Hematopoietic multipotent progenitor cell treated with erythropoietin and hydrocortisone succinate and interleukin-3 and kit ligand, for 8 days (in vitro differentiated cells): ENCODE results near the gene FADS1.

Source experiments
- DNase-seq: peaks from one replicate; pipeline ENCODE4 v3.0.0-alpha.2; 2015

Gene FADS1

GRCh38 chr11:61793829-61794204 lies 23.0 kb downstream of the FADS1 start:
- DNase-seq: no peak

DNA sequence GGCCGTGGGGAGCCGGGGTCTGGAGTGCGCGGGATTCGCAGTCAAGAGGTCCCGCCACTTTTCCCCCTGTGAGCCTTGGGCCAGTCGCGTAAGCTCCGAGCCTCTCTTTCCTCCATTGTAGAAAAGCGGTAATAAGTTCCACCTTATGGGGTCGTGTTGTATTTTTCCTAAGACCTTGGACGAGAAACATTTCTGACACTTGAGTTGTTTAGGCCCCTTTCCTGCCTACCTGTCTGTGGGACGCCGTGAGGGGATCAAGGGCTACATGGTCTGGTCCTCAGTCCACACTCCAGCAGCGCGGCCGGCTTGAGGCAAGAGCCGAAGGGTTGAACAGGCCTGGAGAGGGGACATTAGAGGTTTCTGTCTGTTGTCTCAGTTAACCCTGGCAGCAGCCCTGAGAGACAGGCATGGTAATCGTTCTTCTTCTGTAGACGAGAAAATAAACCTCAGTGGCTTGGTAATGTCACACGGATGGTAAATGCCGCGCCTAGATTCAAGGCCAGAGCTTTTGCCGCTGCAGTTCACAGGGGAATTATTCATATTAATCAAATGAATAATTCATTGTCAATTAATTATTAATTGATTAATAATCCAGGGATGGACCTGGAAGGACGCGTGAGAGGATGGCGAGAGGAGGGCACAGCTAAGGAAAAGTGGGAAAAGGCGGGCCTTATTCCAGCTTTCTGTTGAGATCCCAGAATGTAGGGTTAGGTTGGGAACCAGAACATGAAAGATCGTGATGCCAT lies 23.5 kb downstream of the FADS1 start:
- no peak for DNase-seq

GRCh38 chr11:61792310-61793082 lies 24.3 kb downstream of the FADS1 start, which contains the start of the genes FEN1 and TMEM258:
Gene FEN1, plus strand, starts transcription at chr11:61792911. Its CDS starts 2,451 bp downstream, at chr11:61795362.
Gene TMEM258, minus strand, starts transcription at chr11:61792599. Its CDS starts 41 bp downstream, at chr11:61792558.
- DNase-seq: peak; percentile 96

DNA sequence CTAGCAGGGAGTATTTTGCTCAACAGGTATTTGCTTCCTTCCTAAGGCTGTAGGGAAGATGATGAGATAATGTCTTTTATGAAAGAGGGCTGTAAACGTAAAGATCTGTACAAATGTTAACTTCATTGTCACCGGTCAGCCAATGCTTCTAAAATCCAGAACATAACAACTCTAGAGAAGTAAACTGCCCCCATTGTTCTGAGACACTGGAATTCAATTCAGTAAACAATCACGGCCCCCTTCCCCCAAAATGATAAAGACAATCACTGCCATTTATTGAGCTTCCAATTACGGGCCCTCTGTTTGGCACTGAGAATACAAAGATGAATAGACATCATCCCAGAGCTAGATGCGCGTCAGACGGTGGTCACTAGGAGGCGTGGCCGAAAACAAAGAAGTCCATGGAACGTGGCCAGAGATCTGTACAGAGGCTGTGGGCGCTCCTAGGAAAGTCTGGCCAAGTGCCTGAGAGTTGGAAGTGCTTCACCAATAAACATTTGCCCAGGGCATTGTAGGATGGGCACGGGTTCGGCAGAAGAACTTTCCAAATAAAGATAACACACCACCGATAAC lies 25.0 kb downstream of the FADS1 start:
- DNase-seq: peak; percentile 79

DNA sequence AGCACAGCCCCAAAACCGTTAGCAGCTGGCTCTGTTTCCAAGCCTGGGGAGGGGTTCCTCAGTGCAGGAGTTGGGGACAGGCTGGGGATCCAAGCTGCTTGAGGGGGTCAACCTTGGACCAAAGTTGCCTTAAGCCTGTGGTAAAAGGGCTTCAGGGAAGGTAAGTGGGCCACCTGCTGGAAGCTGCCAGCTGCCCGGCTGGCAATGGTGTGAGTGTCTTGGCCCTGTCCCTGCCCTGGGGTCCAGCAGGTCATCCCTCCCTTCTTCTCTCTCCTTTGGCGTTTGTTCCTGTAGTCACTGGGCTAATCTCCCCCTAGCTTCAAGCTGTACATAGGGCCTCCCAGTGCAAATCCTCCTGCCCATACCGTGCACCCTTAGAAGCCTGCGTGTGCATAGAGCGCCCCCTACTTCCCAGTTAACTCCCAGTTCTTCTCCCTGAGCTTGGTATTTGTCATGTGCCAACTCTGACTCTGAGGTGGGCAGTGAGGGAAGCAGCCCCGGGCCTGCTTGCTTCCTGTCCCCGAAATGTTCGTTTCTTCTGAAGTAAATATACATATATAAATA lies 28.8 kb downstream of the FADS1 start:
- peak; percentile 71 for DNase-seq

- no peak for DNase-seq
Observed at GRCh38 chr11:61785837-61786402, 30.9 kb downstream of the FADS1 start.

GRCh38 chr11:61784506-61784805 lies 32.3 kb downstream of the FADS1 start:
- no peak for DNase-seq

DNA sequence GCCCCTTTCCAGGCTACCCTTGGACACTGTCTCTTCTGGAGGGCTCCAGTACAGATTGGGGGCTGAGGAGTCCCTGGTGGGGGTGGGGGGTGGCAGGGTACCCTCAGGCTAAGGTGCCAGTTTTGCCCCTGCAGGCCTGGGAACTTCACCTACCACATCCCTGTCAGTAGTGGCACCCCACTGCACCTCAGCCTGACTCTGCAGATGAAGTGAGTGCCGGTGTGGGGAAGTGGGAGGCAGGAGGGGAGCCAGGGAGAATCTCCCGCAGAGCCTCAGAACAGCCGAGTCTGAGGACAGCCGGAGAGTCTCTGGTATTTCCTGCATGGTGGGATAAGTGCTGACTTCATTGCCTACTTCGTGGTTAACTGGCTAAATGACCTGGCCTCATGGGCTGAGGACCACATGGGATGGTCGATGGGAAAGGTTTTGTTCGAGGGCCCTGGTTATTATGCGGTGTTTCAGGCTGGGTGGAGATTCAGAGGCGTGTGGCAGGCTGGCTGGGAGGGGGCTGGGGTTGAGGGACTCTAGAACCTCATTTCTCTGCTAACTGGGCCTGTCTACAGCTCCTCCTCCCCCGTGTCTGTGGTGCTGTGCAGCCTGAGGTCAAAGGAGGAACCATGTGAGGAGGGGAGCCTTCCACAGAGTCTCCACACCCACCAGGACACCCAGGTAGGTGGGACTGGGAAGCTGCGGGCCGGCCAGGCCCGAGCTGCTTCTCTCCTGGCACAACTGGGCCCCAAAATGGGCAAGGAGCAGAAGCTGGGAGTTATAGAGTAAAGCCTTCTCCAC lies 32.9 kb downstream of the FADS1 start:
- no peak for DNase-seq

- no peak for DNase-seq
Observed at GRCh38 chr11:61782841-61783240, 34.0 kb downstream of the FADS1 start.

DNA sequence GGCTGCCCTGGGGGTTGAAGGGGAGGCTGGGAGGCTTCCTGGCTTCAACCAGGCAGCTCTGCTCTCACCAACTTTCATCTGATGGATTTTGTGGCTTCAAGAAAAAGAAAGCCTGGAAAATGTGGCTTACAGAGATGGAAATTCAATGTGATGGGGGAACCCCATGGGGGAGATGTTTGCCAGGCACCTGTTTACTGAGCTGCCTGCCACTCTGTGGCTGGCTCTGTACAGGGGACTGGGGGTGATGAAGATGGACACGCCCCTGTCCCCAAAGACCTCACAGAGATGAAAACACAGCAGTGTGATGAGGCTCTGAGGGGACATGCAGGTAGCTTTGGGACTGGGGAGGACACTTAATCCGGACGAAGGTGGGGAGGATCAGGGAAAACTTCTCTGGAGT lies 34.5 kb downstream of the FADS1 start:
- no peak for DNase-seq

- no peak for DNase-seq
Observed at GRCh38 chr11:61781585-61781984, 35.2 kb downstream of the FADS1 start.

GRCh38 chr11:61780581-61781162 lies 36.1 kb downstream of the FADS1 start:
- DNase-seq: no peak

DNA sequence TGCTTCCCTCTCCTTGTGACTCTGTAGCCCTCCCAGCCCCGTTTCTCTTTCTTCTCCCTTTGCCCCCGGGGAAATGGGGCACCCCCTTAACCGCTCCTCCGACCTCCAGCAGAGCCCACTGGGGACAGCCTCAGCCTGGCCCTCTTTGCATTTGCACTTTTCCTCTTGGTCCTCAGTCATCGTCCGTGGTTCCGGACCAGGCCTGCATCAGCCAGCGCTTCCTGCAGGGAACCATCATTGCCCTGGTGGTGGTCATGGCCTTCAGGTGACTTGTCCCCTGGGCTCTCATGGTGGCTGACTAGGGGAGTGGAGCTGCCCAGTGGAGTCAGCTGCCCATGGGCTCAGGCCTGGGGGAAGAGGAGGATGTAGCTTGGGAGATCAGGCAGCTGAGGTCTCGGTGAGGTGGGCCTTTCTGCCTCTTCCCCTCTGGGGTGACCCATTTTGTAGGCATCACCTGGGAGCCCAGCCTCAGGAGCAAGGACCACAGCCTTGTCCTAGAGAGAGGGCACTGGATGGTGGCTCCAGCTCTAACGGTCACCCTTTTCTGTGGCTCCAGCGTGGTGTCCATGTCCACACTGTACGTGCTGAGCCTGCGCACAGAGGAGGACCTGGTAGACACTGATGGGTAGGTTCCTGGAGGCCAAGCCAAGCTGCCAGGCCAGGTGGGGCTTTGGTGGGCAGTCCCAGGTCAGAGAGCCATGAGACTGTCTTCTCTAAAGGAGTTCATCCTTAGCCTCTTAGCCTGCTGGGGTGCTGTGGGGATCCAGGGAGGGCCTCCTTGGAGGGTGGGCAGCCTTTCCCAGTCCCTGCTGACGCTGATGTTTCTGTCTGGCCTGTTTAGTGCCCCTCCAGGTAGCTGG lies 36.9 kb downstream of the FADS1 start:
- no peak for DNase-seq

DNA sequence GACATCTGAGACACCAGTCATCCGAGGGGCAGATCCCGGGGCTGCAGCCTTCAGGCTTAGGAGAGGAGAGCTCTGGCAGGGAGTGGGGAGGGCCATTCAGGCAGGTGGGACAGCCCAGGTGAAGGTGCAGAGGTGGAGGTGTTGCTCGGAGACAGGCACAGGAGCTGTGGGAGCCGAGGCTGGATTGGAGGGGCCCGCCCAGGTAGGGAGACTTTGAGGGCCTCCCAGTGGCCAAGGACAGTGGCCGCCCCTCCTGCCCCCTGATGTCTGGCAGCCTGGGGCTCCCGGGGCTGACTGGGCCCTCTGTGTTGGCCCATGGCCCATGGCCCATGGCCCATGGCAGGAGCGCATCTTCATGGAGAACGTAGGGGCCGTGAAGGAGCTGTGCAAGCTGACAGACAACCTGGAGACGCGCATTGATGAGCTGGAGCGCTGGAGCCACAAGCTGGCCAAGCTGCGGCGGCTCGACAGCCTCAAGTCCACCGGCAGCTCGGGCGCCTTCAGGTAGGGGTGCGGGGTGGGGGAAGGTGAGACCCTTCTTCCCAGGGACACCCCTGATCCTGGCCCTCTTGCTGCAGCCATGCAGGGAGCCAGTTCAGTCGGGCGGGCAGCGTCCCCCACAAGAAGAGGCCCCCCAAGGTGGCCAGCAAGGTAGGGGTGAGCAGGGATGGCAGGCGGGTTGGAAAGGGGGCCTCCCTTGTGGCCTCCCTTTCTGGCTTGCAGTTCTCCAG lies 37.7 kb downstream of the FADS1 start:
- DNase-seq: no peak

- no peak for DNase-seq
Observed at GRCh38 chr11:61778357-61778886, 38.4 kb downstream of the FADS1 start.

GRCh38 chr11:61777234-61778090 lies 39.3 kb downstream of the FADS1 start:
- no peak for DNase-seq

- DNase-seq: peak; percentile 72
Observed at GRCh38 chr11:61776561-61777075, 40.2 kb downstream of the FADS1 start.

DNA sequence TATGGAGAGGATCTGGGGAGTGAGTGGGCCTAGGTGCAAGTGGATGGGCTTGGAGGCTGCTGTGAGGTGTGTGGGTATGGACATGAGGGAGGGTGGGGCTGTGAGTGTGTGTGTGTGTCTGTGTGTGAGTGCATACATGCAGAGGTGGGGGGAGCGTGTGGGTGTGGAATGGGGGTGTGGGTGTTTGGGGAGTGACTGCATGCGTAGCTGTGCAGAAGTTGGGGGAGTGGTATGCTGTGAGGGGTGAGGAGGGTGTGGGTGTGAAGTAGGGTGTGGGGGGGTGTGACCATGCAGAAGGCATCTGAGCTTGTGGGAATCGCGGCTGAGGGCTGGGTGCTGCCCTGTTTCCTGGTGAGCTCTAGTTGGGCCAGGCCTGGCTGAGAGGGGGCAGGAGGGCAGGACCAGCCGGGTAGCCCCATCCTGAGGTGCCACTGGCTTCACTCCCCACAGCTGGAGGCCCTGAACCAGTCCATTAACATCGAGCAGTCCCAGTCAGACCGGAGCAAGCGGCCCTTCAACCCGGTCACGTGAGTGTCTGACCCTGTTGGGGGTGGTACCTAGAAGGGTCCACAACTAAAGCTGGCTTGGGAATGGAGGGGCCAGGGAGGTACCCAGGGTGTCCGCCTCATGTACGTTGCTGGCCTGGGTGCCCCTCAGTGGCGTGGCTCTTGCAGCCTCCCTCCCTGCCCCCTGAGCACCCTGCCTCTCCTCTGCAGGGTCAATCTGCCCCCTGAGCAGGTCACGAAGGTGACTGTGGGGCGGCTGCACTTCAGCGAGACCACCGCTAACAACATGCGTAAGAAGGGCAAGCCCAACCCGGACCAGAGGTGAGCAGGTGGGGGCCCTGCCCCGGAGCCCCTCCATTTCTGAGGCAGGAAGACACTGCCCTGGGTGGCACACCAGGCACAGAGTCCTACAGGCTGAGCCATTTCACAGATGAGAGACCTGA lies 40.9 kb downstream of the FADS1 start:
- DNase-seq: no peak
